Mesendoderm (in vitro differentiated cells): ENCODE measurements around the gene RGS6.

Experiments
- DNase-seq: peaks from one replicate; pipeline ENCODE4 v3.0.0; 2013
- H2AK5ac ChIP-seq: 2 replicates; pipeline ENCODE4 v1.6.1; 2013; ENCODE audit warnings: low read length, inconsistent platforms
- H2BK120ac ChIP-seq: 2 replicates; pipeline ENCODE4 v1.6.1; 2013; ENCODE audit warnings: low read depth, mild to moderate bottlenecking, low read length, moderate library complexity, mixed read lengths
- H2BK15ac ChIP-seq: replicated peaks from 2 replicates; pipeline ENCODE4 v1.6.1; 2013; ENCODE audit warnings: low read depth, mild to moderate bottlenecking, moderate library complexity
- H2BK5ac ChIP-seq: 2 replicates; pipeline ENCODE4 v1.6.1; 2013; ENCODE audit warnings: low read length, inconsistent platforms
- H3K18ac ChIP-seq: 2 replicates; pipeline ENCODE4 v1.6.1; 2013; ENCODE audit warnings: mild to moderate bottlenecking, low read length, mixed read lengths
- H3K23ac ChIP-seq: one replicate; pipeline ENCODE4 v1.6.1; 2013; ENCODE audit warnings: low read length
- H3K27ac ChIP-seq: 2 replicates; pipeline ENCODE4 v1.5.1; 2013; ENCODE audit warnings: low read depth, mild to moderate bottlenecking, inconsistent platforms, low read length, moderate library complexity
- H3K27me3 ChIP-seq: 2 replicates; pipeline ENCODE4 v1.6.1; 2013; ENCODE audit warnings: low read length, control low read depth, mild to moderate bottlenecking, inconsistent platforms; ENCODE audit not compliant: insufficient read depth, poor library complexity
- H3K36me3 ChIP-seq: 2 replicates; pipeline ENCODE4 v1.6.1; 2013; ENCODE audit warnings: low read length, inconsistent platforms; ENCODE audit not compliant: control insufficient read depth, insufficient read depth
- H3K4ac ChIP-seq: one replicate; pipeline ENCODE4 v1.6.1; 2013; ENCODE audit warnings: low read depth, mild to moderate bottlenecking, low read length, moderate library complexity
- H3K4me1 ChIP-seq: 2 replicates; pipeline ENCODE4 v1.6.1; 2013; ENCODE audit warnings: low read depth, low read length, inconsistent platforms; ENCODE audit not compliant: control insufficient read depth
- H3K4me2 ChIP-seq: 2 replicates; pipeline ENCODE4 v1.6.1; 2013; ENCODE audit warnings: low read length
- H3K4me3 ChIP-seq: 2 replicates; pipeline ENCODE4 v1.5.1; 2013; ENCODE audit warnings: mild to moderate bottlenecking, low read length
- H3K56ac ChIP-seq: one replicate; pipeline ENCODE4 v1.6.1; 2013; ENCODE audit warnings: low read length
- H3K79me1 ChIP-seq: 2 replicates; pipeline ENCODE4 v1.6.1; 2013; ENCODE audit warnings: low read length, inconsistent platforms
- H3K79me2 ChIP-seq: 2 replicates; pipeline ENCODE4 v1.6.1; 2013; ENCODE audit warnings: mild to moderate bottlenecking, low read length; ENCODE audit not compliant: control insufficient read depth, insufficient read depth
- H3K9ac ChIP-seq: 2 replicates; pipeline ENCODE4 v1.6.1; 2013; ENCODE audit warnings: low read length, inconsistent platforms
- H4K5ac ChIP-seq: one replicate; pipeline ENCODE4 v1.6.1; 2013; ENCODE audit warnings: low read length
- H4K8ac ChIP-seq: one replicate; pipeline ENCODE4 v1.6.1; 2013; ENCODE audit warnings: low read depth, mild to moderate bottlenecking, control low read depth, low read length, moderate library complexity
- WGBS: extraction: QIAGEN DNeasy Blood & Tissue Kit; methylation state at CpG from one replicate; pipeline ENCODE4 v1.1.7; 2013; ENCODE audit warnings: low lambda C conversion rate, missing lambda C conversion rate; ENCODE audit not compliant: insufficient coverage; ENCODE audit errors: extremely low coverage; 5-methylcytosine and 5-hydroxymethylcytosine counted together

Gene RGS6

DNA sequence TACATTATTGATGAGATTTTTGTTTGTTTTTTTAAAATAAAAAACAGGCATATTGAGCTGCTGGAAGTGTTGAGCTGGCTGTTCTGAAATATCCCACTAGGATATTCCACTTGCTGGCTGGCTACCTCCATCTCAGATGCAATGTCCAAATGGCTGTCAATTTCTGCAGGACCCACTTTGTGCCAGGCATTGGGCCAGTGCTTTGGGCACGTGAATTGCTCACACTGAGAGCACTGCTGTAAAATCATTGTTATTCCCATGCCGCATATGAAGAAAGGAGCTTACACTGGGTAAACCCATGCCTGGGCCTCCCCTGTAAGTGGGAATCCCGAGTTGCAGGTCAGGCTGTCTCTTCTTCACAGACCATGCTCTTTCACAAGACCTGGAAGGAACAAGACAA is 56.7 kb downstream of the RGS6 start:
- no peak for DNase-seq
- H3K4ac ChIP-seq: no peak overlapping the region
- H3K27ac ChIP-seq: no peak overlapping the region
- H3K4me3 ChIP-seq: no peak overlapping the region
- H2BK5ac ChIP-seq: no peak overlapping the region
- H3K4me1 ChIP-seq: no peaks in the 10 kb centered on the region
- H2BK120ac ChIP-seq: no peak overlapping the region
- no peak overlapping the region for H2BK15ac ChIP-seq
- no peak overlapping the region for H2AK5ac ChIP-seq
- no peaks in the 10 kb centered on the region for H3K79me2 ChIP-seq
- H3K9ac ChIP-seq: no peak overlapping the region
- no peaks in the 10 kb centered on the region for H3K36me3 ChIP-seq
- no peak overlapping the region for H4K8ac ChIP-seq
- no peak overlapping the region for H3K23ac ChIP-seq
- no peak overlapping the region for H4K5ac ChIP-seq
- no peak overlapping the region for H3K4me2 ChIP-seq
- WGBS: no CpG with 5 or more reads among the region's 3 CpGs
- H3K27me3 ChIP-seq: no peaks in the 10 kb centered on the region
- no peaks in the 10 kb centered on the region for H3K79me1 ChIP-seq
- no peak overlapping the region for H3K56ac ChIP-seq
- no peak overlapping the region for H3K18ac ChIP-seq

DNA sequence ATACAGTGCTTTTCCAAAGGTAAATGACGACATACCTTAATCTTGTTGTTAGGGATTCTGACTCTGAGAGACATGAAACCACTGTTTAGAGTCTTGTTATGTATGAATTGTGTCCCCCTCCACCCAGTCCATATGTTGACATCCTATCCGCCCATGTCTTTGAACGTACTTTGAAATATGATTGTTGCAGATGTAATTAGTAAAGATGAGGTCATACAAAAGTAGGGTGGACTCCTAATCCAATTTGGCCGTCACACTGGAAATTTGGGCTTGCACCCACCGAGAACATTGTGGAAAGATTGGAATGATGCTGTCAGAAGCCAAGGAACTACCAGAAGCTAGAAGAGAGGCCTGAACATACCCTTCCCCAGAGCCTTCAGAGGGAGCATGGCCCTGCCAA is 62.2 kb downstream of the RGS6 start:
- no peak overlapping the region for H2BK120ac ChIP-seq
- no peak overlapping the region for H3K4me3 ChIP-seq
- no peak overlapping the region for H3K4me2 ChIP-seq
- no peak overlapping the region for H4K5ac ChIP-seq
- H3K27ac ChIP-seq: no peak overlapping the region
- WGBS: no CpG with 5 or more reads among the region's 5 CpGs
- no peaks in the 10 kb centered on the region for H3K79me2 ChIP-seq
- no peak overlapping the region for H3K18ac ChIP-seq
- H3K36me3 ChIP-seq: no peaks in the 10 kb centered on the region
- H3K27me3 ChIP-seq: no peaks in the 10 kb centered on the region
- H3K56ac ChIP-seq: no peak overlapping the region
- no peak overlapping the region for H3K9ac ChIP-seq
- H4K8ac ChIP-seq: no peak overlapping the region
- no peaks in the 10 kb centered on the region for H3K4me1 ChIP-seq
- no peak overlapping the region for H3K4ac ChIP-seq
- no peak for DNase-seq
- H2BK15ac ChIP-seq: no peak overlapping the region
- no peak overlapping the region for H2AK5ac ChIP-seq
- H3K79me1 ChIP-seq: no peaks in the 10 kb centered on the region
- no peak overlapping the region for H3K23ac ChIP-seq
- no peak overlapping the region for H2BK5ac ChIP-seq

DNA sequence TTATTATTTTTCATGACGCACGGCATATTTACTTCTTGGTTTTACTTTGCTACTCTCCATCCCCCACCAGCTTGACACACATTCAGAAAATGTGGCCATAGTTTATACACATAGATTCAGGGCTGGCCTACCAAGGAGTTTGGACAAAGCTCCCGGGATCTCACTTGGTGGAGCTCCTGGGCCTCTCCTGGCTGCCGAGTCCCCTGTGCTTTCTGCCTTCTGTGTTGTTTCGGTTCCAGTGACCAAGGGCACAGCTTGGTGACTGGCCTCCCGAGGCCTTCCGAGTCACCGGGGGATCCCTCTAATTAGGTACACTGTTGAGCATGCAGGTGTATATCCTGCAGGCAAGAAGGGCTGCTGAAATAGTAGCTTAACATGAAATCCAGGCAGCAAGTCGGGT is 63.5 kb downstream of the RGS6 start:
- no peak for DNase-seq
- H2BK120ac ChIP-seq: no peak overlapping the region
- H3K4me3 ChIP-seq: no peak overlapping the region
- no peaks in the 10 kb centered on the region for H3K36me3 ChIP-seq
- no peaks in the 10 kb centered on the region for H3K79me2 ChIP-seq
- H3K9ac ChIP-seq: no peak overlapping the region
- no peaks in the 10 kb centered on the region for H3K4me1 ChIP-seq
- no peak overlapping the region for H2AK5ac ChIP-seq
- no peak overlapping the region for H3K56ac ChIP-seq
- no peak overlapping the region for H4K5ac ChIP-seq
- H3K4me2 ChIP-seq: no peak overlapping the region
- WGBS: no CpG with 5 or more reads among the region's 9 CpGs
- no peak overlapping the region for H3K27ac ChIP-seq
- no peak overlapping the region for H3K18ac ChIP-seq
- no peak overlapping the region for H2BK15ac ChIP-seq
- no peak overlapping the region for H4K8ac ChIP-seq
- no peaks in the 10 kb centered on the region for H3K27me3 ChIP-seq
- no peaks in the 10 kb centered on the region for H3K79me1 ChIP-seq
- H2BK5ac ChIP-seq: no peak overlapping the region
- H3K4ac ChIP-seq: no peak overlapping the region
- no peak overlapping the region for H3K23ac ChIP-seq

DNA sequence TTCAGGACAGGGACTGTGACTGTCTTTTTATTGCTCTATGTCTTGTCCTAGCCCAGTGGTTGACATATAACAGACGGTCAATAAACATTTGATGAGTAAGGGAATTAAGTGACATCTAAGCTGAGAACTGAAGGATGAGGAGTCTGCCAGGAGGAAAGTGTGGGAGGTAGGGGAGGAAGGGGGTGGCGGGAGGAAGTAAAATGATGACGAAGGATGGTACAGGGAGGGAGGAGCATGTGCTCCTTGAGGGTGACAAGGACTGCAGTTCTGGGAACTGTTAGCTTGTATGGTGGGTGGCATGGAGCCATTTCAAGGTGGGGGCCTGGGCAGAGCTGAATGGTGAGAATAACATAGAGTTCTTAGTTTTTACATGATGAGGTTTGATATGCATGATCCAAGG is 64.4 kb downstream of the RGS6 start:
- no peaks in the 10 kb centered on the region for H3K27me3 ChIP-seq
- no peak overlapping the region for H4K8ac ChIP-seq
- H3K27ac ChIP-seq: no peak overlapping the region
- H2BK5ac ChIP-seq: no peak overlapping the region
- H3K79me1 ChIP-seq: no peaks in the 10 kb centered on the region
- no peak overlapping the region for H2AK5ac ChIP-seq
- WGBS: no CpG with 5 or more reads among the region's 3 CpGs
- H3K4me1 ChIP-seq: no peaks in the 10 kb centered on the region
- H3K4me2 ChIP-seq: no peak overlapping the region
- H3K56ac ChIP-seq: no peak overlapping the region
- H3K9ac ChIP-seq: no peak overlapping the region
- H4K5ac ChIP-seq: no peak overlapping the region
- H2BK15ac ChIP-seq: no peak overlapping the region
- H3K23ac ChIP-seq: no peak overlapping the region
- DNase-seq: no peak
- H2BK120ac ChIP-seq: no peak overlapping the region
- H3K36me3 ChIP-seq: no peaks in the 10 kb centered on the region
- H3K79me2 ChIP-seq: no peaks in the 10 kb centered on the region
- H3K18ac ChIP-seq: no peak overlapping the region
- no peak overlapping the region for H3K4ac ChIP-seq
- no peak overlapping the region for H3K4me3 ChIP-seq

DNA sequence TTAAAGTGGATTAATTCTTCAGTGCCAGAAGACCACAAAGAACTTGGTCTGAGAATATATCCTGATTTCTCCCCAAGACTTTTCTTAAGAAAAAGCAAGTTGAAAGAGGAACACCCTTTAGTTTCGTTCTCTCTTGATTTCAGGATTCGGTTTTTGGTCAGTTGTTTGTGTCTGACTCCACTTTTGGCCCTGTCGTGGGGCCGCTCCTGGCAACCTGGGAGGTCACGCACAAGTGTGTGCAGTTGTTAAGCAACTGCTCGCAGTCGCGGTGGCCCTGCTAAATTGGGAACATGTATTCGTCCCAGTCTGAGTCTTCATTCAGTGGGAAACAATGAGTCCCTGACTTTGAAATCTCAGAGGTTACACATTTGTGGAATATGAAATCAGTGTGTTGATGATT is 68.7 kb downstream of the RGS6 start:
- Histone ChIP-seq H4K5ac (no peak overlapping the region), H3K27me3 (no peaks in the 10 kb centered on the region), H3K36me3 (no peaks in the 10 kb centered on the region), H2BK5ac (no peak overlapping the region), H3K4ac (no peak overlapping the region), H2AK5ac (no peak overlapping the region), H2BK120ac (no peak overlapping the region), H2BK15ac (no peak overlapping the region), H3K56ac (no peak overlapping the region), H3K79me2 (no peaks in the 10 kb centered on the region), H3K9ac (no peak overlapping the region), H3K4me3 (no peak overlapping the region), H4K8ac (no peak overlapping the region), H3K4me2 (no peak overlapping the region), H3K27ac (no peak overlapping the region), H3K18ac (no peak overlapping the region), H3K4me1 (no peaks in the 10 kb centered on the region), H3K23ac (no peak overlapping the region), H3K79me1 (no peaks in the 10 kb centered on the region)
- no CpG with 5 or more reads among the region's 9 CpGs for WGBS
- DNase-seq: no peak

DNA sequence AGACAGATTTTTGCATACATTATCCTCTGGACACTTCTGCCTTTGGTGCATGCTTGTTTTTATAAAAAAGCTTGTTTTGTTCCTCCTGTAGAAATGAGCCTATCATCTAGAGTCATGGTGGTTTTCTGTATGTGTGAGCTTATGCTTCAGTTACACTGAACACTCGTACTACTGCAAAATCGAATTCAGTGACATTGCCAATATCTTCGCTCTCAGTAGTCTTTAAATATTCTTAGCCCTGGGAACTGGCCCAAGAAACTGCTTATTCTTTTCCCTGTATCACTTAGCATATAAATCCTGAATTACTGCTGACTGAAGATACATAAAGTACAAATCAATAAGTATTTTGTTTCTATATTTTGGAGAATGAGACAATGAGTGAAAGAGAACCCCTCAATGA is 70.5 kb downstream of the RGS6 start:
- H3K79me2 ChIP-seq: no peaks in the 10 kb centered on the region
- no peaks in the 10 kb centered on the region for H3K27me3 ChIP-seq
- no peaks in the 10 kb centered on the region for H3K79me1 ChIP-seq
- no CpG with 5 or more reads among the region's 3 CpGs for WGBS
- H2BK15ac ChIP-seq: no peak overlapping the region
- no peak overlapping the region for H2BK120ac ChIP-seq
- no peaks in the 10 kb centered on the region for H3K4me1 ChIP-seq
- no peak overlapping the region for H3K4ac ChIP-seq
- H3K27ac ChIP-seq: no peak overlapping the region
- H3K18ac ChIP-seq: no peak overlapping the region
- H4K8ac ChIP-seq: no peak overlapping the region
- no peaks in the 10 kb centered on the region for H3K36me3 ChIP-seq
- H3K9ac ChIP-seq: no peak overlapping the region
- no peak overlapping the region for H3K56ac ChIP-seq
- H3K4me2 ChIP-seq: no peak overlapping the region
- H3K4me3 ChIP-seq: no peak overlapping the region
- no peak overlapping the region for H2BK5ac ChIP-seq
- no peak overlapping the region for H2AK5ac ChIP-seq
- DNase-seq: no peak
- H3K23ac ChIP-seq: no peak overlapping the region
- H4K5ac ChIP-seq: no peak overlapping the region
